ENCODE results near the gene NOSIP.
A peak's percentile ranks its signal among the peaks of the same experiment; 100 is the strongest.

The NOSIP gene

DNA sequence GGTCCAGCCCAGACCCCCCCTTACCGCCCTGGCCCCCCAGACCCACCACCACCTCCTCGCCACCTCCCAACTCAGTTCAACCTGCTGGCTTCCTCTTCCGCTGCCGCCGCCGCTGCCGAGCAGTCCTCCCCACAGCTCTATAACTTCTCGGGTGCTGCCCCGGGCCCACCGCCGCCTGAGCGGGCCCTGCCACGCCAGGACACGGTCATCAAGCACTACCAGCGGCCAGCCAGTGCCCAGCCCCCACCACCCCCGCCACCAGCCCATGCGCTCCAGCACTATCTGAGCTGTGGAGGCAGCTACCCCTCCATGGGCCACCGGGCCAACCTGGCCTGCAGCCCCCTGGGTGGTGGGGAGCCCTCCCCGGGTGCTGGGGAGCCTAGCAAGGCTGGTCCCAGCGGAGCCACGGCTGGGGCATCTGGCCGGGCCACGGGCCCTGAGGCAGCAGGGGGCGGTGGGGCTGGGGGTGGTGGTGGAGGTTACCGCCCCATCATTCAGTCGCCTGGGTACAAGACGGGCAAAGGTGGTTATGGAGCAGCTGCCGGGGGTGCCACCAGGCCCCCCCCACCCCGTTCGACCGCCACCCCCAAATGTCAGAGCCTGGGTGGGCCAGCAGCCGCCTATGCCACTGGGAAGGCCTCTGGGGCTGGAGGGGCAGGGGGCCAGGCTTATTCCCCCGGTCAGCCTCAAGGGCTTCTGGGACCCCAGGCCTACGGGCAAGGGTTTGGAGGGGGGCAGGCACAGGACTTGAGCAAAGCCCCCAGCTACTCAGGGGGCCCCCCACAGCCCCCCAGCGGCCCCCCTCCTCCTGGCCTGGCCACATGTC, 14.8 kb upstream of the NOSIP start:
- DNase-seq = no peak

DNA sequence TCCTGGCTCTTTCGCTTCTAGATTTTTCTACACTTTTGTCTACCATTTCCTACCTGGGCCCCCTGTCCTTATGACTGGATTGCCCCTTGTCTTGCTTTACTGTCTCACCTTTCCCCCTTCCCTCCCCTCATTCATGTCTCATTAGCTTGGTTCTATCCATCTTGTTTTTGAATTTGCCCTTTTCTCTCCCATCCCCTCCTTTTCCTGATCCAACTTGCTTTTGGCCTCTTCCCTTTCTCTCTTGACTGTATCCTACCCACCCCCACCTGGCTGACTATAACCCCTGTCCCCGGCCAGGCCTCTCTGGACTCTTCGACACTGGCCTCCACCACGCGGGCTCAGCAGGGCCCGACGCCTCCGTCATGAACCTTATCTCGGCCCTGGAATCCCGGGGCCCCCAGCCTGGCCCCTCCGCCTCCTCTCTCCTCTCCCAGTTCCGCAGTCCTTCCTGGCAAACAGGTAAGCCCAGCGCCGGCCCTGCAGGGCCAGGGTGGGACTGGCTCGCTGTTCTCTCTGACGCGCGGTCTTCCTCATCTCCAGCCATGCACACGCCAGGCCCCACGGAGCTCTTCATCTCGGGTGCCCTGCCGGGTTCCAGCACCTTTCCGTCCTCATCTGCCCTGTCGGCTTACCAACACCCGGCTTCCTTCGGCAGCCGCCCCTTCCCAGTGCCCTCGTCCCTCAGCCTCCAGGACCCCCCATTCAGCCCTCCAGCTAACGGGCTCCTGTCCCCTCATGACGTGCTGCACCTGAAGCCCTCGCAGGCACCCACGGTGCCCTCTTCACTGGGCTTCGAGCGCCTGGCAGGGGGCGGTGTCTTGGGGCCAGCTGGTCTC, 14.0 kb upstream of the NOSIP start:
- DNase-seq = no peak

DNA sequence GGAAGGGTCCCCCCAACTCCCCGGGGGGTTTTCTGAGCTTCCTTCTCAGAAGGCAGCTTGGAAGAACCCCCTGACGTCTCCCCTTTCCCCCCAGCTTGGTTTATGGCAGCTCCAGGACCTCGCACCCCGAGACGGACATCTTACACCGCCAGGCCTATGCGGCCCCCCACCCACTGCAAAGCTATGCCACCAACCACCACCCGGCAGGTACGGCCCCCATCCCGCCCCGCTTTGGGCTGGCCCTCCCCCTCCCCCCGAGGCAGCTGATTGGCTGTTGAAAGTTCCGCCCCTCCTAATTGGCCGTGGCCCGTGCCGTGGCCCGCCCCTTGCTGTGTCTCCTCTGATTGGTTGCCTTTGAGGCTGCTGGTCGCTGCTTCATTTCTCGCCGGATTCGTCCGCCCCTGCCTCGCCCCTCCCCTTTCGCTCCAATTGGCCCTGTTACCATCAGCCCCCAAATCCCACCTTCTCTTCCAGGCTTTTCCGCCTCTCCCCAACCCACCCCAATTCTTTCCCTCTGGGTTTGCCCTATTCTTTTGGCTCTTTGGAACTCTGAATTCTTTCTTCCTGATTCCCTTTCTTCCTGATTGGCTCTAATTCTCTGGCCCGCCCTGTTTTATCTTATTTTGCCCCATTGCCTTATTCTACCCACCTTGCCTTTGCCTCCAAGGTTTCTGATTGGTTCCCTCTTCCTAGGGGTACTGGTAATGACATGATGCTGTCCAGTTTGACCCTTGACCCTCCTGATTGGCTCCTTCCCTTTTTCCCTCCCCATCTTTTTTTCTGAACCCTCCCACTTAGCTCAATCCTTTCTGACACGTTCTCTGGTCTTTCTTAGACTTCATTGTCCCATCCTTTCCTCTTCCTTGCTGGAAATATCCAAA, 13.1 kb upstream of the NOSIP start:
- DNase-seq = peak; percentile 98

DNA sequence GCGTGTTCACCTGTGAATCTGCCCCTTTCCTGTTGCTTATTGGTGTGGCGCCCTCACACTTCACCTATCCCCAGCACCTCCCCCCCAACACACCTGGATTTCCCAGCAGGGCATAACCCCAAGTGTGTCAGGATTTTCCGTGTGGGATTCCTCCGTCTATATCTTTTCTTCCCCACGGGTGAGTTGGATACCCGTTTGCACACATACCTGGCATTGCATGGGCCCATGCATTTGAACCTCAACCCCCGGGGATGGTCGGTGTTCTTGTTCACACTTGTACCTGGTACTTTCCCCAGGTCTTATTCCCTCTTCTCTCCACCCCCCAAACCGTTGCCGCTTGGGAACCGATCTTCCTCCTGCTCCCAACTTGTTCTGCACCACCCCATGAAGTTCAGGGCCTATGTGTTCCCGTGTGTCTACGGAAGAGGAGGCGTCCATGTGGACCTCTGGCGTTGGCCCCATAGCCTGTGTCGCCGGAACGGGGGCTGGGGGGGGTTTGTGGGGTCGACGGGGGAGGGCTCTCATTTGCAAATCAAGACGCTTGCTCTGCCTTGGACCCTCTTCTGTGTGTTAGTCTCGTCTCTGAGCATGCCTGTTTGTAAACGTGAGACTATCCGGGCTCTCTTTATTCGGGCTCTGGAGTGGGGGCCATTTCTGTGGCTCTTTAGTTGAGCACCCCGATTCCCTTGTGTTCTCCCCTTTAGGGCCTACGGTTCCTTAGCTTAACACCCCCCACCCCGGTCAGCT, 12.3 kb upstream of the NOSIP start:
- peak; percentile 64 for DNase-seq

DNA sequence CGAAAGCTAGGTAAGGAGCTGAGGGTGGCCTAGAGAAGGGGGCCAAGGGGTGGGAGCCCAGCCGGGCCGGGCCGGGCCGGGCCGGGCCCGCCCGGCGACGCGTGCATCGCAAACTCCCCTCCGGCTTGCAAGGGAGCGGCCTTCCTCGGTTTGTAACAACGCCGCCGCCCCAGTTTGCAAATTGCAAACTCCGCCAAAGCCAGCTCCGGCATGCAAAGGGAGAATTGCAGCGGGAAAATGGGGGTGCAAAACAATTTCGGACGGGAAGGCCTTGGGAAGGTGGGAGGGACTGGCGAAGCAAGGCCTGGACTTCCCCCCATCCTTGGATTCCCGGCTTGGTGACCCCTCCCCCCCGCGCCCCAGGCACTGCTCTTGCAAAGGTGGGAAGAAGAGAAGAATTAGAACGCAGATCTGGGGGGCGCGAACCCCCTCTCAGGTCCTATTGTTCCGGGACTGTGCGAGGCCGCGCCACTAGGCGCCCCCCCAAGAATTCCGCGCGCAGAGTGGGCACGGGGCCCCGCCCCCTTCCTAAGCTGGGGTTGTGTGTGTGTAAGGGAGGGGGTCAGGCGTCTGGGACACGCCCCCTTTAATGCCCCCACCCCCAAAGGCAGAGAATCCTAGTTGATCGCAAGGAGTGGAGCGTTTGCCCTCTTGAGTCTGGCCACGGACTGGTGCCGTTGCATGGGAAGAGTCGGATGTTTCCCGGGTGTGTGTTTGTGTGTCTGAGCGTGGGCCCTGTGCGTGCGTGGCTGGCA, 11.6 kb upstream of the NOSIP start:
- peak; percentile 77 for DNase-seq

DNA sequence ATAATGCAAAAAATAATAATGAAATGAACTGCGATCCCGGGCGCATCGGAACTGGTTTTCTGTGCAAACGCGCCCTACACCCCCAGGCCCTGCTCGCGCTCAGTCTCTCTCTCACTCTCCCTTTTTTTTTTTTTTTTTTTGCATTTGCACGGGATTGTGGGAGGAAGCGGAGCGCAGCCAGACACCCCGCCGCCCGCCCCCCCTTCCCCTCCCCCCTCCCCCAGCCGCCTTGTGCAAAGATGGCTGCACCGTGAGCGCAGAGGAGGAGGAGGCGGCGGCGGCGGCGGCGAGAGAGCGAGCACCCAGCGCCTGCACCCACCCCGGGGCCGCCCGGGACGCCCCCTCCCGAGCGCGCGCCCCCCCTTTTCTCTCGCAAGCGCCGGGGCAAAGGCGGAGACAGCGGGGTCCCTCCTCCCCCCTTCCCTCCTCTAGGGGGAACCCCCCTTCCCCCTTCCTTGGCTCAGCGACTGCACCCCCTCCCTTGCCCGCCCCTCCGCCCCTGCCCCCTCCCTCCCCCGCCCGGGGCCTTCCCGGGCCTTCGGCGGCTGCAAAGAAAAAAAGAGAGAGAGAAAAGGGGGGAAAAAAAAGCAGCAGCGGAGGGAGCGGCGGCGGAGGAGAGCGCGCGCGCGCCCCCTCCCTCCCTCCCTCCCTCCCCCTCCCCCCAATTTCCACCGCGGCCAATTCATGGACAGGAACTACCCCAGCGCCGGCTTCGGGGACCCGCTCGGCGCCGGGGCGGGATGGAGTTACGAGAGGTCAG, 10.8 kb upstream of the NOSIP start, which contains the start of gene PRR12:
PRR12 (plus strand) TSS at position 212 of the 760 bp plus-strand sequence; CDS start at position 685, 473 bp downstream.
- peak; percentile 78 for DNase-seq

DNA sequence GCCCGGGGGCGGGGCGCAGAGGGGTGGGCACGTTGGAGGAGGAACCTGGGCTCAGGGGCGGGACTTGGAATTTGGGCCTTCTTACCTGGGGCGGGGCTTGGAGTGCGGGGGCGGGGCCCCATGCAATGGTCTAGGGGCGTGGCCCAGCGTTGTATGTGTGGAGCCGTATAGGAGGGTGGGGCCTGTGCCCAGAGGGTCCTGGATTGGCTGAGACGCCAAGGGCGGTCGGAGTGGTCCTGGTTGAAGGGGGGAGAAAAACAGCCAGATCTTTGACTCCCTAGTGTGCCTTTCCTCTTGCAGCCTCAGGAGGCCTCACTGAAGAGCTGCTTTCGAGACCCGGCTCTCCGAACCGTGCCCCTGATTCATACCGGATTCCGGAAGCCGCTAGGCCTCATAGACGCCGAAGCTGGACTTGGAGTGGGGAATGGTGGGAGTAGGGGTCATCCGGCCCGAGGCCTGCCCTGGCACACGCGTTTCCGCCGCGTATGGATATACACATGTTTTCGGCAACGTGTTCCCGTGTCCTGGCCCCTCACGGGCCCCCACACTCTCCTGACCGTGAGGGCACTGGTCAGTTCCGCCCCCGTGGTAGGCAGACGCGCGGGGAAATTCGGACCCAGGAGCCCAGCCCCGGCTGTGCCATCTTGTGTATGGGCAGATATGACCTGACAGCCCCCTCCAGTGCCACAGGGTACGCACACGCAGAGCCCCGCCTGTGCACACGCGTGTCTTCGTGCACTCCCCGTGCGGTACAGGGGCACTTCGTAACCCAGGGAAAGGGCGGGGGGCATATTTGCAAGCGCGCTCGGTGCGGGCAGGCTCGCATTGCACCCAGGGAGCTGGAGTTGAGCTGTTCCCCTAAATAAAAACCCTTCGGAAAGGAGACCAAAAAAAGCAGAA, 10.0 kb upstream of the NOSIP start:
- peak; percentile 99 for DNase-seq

DNA sequence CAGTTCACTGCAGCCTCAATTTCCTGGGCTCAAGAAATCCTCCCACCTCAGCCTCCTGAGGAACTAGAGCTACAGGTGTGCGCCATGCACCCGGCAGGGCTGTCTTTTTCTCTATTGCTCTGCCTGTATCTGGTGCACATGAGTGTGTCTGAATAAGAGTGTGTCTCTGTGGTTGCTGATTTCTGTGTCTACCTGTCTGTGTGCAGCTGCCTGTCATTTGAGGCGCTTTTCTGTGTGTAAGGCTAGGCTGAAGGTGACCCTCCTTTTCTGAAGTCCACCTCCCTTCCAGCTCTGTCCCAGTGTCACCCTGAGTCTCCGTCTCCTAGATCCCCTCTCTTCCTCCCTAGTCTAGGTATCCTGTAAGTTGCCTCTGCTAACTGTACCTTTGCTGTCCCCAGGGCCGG, 9.1 kb upstream of the NOSIP start:
- DNase-seq = no peak

DNA sequence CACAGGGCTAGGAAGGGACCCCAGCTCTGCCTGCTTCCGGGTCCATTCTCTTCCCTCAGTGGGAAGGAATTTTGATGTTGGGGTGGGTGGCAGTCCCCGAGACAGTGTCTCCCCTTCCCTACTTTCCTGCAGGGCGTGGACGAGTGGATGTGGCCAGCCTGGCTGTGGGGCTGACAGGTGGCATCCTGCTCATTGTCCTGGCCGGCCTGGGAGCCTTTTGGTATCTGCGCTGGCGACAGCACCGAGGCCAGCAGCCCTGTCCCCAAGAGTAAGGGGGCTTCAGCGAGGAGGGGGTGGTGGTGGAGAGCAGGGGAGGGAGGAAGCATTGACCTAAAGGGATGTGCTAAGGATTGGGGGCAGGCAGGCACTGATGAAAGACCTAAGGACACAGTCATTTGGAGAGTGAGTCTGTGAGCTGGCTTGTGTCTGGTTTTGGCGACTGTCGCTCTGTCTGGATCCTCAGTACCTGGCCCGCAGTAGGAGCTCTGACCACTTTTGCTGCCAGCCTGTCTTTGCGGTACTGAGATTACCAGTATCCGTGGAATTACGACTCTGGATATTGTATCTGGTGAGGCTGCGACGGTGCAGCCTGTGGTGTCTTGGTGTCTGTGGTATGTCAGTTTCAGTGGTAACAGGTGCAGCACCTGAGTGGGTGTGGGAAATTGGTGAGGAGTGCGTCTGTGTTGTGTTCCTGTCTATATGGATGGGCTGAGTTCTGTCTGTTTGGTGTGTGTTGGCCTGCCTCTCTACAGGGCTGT, 8.2 kb upstream of the NOSIP start:
- DNase-seq = peak; percentile 46

DNA sequence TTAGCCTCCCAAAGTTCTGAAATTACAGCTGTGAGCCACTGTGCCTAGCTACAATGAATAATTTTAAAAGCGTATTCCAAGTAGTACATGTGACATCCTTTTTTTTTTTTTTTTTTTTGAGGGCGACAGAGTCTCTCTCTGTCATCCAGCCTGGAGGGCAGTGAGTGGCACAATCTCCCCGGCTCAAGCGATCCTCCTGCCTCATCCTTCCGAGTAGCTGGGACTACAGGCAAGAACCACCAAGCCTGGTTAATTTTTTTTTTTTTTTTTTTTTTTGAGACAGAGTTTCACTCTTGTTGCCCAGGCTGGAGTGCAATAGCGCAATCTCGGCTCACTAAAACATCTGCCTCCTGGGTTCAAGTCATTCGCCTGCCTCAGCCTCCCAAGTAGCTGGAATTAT, 6.9 kb upstream of the NOSIP start:
- no peak for DNase-seq

DNA sequence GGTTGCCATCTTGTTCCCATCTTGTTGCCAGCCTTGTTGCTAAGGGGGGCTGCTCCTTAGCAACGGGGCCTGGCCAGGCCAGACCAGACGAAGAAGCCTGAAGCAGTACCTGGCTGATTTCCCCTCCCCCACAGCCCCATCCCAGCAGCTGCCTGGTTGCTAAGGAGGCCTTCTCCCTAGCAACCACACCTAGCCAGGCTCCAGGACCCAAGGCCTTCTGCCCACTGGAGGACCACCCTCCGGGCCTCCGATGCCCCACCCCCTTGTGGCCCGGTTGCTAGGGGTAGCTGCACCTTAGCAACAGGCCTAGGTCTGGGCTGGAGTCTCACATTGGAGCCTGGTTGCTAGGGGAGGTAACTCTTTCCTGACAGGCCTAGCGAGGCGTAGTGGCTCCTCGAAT, 4.7 kb upstream of the NOSIP start:
- peak; percentile 52 for DNase-seq

DNA sequence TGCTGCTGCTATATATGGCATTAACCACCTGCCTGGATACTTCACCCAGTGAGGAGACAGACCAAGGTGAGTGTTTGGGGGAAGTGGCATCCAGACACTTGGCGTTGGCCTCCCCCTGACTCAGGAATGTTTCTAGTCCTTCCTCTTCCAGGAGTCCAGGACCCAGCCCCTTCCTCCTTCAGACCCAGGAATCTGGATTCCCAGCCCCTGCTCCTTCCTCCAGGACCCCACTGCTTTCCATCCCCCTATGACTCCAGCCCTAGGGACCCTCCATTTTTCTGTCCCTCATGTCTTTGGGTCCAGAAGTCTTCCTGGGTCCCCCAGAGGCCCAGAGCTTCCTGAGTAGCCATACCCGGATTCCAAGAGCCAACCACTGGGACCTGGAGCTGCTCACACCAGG, 2.9 kb upstream of the NOSIP start:
- DNase-seq = no peak

DNA sequence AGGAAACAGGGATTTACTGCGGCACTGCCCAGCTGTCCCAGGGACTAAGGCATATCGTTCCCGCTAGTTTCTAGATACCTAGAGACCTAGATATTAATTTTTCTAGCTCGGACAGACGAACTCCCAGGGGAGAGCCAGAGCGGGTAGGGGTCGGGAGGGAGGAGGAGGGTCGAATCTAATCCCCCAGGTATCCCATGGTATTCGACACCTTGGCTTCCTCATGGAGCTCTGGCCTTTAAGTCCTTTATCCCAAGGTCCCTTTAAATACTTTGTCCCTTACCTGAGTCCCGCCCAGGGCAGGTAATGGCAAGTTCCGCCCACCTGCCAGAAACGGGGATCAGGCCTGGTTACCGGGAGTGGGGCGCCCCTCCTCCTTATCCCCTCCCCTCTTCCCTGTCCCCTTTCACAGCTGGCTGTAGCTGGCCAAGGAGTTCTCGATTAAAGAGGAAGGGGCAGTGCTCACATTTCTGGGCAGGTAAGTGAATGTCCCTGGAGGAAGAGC, 702 bp upstream of the NOSIP start, which contains the start of gene PRRG2:
PRRG2 (plus strand) TSS at position 310 of the 502 bp plus-strand sequence. CDS start 1,904 bp downstream, outside the sequence.
- no peak for DNase-seq

DNA sequence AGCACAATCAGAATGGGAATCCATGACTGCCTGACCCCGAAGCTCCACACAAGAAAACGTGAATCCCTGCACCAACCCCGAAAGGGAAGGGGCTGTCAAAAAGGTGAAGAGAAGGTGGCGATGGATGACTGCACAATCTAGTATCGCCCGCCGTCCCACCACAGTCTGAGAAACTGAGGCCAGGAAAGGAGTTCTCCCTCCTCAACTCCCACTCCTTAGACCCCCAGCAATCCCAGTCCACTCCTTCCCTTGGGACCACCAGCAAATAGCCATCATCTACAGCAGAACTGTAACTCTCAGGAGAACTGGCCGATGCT, 451 bp downstream of the NOSIP start:
- DNase-seq = no peak

DNA sequence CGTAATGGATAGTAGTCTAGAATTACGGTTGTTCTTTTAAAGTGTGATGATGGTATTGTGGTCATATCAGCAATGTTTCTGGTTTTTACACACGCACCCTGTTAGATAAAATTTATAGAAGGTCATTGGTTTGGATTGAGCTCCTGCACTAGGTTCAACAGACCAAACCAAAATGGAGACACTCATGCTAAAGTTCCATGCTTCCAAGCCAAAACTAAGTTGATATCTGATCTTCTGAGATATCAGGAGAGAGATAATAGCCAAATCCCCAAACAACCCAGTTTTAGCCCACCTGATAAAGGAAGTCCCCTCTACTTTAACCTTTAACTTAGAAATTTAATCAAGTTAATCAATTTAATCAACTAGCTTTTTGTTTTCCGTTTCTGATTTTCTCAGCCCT, 1.2 kb downstream of the NOSIP start:
- no peak for DNase-seq

DNA sequence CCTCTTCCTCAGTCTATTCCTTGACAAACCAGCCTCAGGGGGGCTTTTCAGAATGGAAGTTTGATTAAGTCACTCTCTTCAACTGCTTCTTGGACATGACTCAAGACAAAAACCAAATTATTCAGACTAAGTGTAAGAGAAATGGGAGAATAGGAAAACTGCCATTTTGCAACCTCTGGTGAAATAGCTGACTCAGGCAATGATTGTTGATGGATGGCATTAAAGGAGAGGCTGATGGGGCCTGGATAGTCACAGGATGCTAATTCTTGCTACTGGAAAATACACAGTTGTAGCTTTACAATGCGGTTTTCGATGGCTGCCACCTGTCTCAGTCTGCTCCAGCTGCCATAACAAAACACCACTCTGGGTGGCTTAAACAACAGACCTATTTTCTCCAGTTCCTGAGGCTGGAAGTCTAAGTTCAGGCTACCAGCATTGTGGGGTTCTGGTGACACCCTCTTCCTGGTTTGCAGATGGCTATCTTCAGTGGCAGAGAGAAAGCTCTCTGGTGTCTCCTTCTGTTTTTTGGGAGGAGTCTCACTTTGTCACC, 6.1 kb downstream of the NOSIP start:
- DNase-seq = no peak

DNA sequence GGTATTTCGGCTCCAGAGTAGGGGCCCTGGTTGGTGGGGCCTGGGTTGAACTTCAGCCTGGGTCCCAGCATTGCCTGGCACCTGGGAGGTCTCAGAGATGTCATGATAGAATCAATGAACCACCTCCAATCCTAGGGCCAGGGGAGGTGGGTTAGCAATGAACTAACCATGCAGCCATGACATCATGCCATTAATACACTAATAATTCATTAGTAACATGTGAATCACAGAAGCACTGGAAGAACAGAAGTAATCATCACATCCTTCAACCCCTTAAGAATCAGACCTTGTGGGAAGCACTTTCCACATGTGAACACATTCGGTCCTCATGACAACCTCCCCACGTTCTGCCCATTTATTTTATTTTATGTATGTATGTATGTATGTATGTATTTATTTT, 6.9 kb downstream of the NOSIP start:
- no peak for DNase-seq

DNA sequence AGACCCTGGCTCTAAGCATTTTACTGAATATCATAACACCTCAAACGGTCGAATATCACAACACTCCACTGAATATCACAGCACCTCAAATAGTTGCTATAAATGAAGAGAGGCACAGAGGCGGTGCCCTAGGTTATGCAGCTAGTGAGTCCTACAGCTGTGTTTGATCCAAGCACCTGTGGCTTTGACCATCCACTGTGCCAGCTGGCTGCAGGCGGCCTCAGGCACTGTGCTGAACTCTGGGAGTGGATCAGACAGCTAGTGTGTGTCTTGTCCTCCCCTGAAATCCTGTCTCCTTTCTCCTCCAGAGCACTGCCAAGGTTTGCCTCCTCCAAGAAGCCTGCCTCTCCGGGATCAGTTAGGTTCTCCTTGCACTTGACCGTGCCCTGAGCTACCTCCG, 7.3 kb downstream of the NOSIP start:
- DNase-seq = no peak

Data from NCI-H82 (cell line).